WTC11 (cell line): ENCODE data around the gene INS. TPM values are rescaled to one million over a fixed set of nuclear protein-coding genes. Genes with fewer than 3 reads are reported as not detected.

Source experiments
- ATAC-seq: fragments of 200-7000 bp; cut with Tn5 transposase; 2 replicates; pipeline ENCODE4 v1.10.0; 2021; ENCODE audit warnings: mild to moderate bottlenecking, moderate library complexity
- CTCF ChIA-PET: fragments of 300-600 bp; sonication (Branson Sonifier 250); formaldehyde crosslinking; loops from one replicate; lab custom pipeline; 2021; ENCODE audit warnings: antibody characterized with exemption; lab: Charles Lee
- POLR2A ChIA-PET: fragments of 350-600 bp; sonication (Branson Sonifier 250); formaldehyde crosslinking; loops from one replicate; lab custom pipeline; 2021; ENCODE audit warnings: antibody characterized with exemption; lab: Charles Lee
- DNase-seq: peaks from one replicate; pipeline ENCODE4 v3.0.0; 2021; ENCODE audit warnings: low spot score
- H3K27ac Mint-ChIP-seq: 2 replicates; pipeline ENCODE4 v1.8.0; 2021; ENCODE audit warnings: mixed read lengths
- H3K27me3 Mint-ChIP-seq: 2 replicates; pipeline ENCODE4 v1.8.0; 2021; ENCODE audit warnings: low read depth, mild to moderate bottlenecking, moderate library complexity, mixed read lengths
- H3K36me3 Mint-ChIP-seq: 2 replicates; pipeline ENCODE4 v1.8.0; 2021; ENCODE audit warnings: mixed read lengths
- H3K4me1 Mint-ChIP-seq: 2 replicates; pipeline ENCODE4 v1.8.0; 2022; ENCODE audit warnings: mixed read lengths
- H3K4me3 Mint-ChIP-seq: 2 replicates; pipeline ENCODE4 v1.8.0; 2021; ENCODE audit warnings: mild to moderate bottlenecking, moderate library complexity, mixed read lengths
- H3K9me3 Mint-ChIP-seq: 2 replicates; pipeline ENCODE4 v1.8.0; 2021; ENCODE audit warnings: mixed read lengths
- CBFB ChIP-seq: sonication (generic); formaldehyde crosslinking; IDR thresholded peaks from 2 replicates; pipeline ENCODE4 v1.8.1; 2022; ENCODE audit warnings: mild to moderate bottlenecking, low read depth, missing genetic modification reagents
- CREB1 ChIP-seq: sonication (generic); formaldehyde crosslinking; IDR thresholded peaks from 2 replicates; pipeline ENCODE4 v1.8.0; 2023; ENCODE audit warnings: mild to moderate bottlenecking, missing genetic modification reagents
- CREM ChIP-seq: sonication (generic); formaldehyde crosslinking; IDR thresholded peaks from 2 replicates; pipeline ENCODE4 v1.8.1; 2022; ENCODE audit warnings: mild to moderate bottlenecking, missing genetic modification reagents, moderate library complexity
- GRHL2 ChIP-seq: fragments of 250-450 bp; sonication (Bioruptor Pico); IDR thresholded peaks from 2 replicates; pipeline ENCODE4 v1.8.0; 2022; ENCODE audit warnings: mild to moderate bottlenecking, moderate library complexity; ENCODE audit not compliant: insufficient replicate concordance, severe bottlenecking
- MXD4 ChIP-seq: fragments of 250-450 bp; sonication (Bioruptor Pico); IDR thresholded peaks from 2 replicates; pipeline ENCODE4 v1.8.0; 2021; ENCODE audit warnings: mild to moderate bottlenecking, moderate library complexity, borderline replicate concordance
- NR2C2 ChIP-seq: sonication (generic); formaldehyde crosslinking; IDR thresholded peaks from 2 replicates; pipeline ENCODE4 v1.8.0; 2022; ENCODE audit warnings: mild to moderate bottlenecking, missing genetic modification reagents
- OVOL2 ChIP-seq: fragments of 250-450 bp; sonication (Bioruptor Pico); IDR thresholded peaks from 2 replicates; pipeline ENCODE4 v1.9.0; 2021; ENCODE audit warnings: mild to moderate bottlenecking, borderline replicate concordance
- RORB ChIP-seq: fragments of 250-450 bp; sonication (Bioruptor Pico); IDR thresholded peaks from 2 replicates; pipeline ENCODE4 v1.9.0; 2021; ENCODE audit warnings: mild to moderate bottlenecking
- ZNF121 ChIP-seq: sonication (generic); formaldehyde crosslinking; IDR thresholded peaks from 2 replicates; pipeline ENCODE4 v1.8.0; 2023; ENCODE audit warnings: missing genetic modification reagents
- ZNF138 ChIP-seq: sonication (generic); formaldehyde crosslinking; conservative IDR thresholded peaks from 2 replicates; pipeline ENCODE4 v1.8.1; 2022; ENCODE audit warnings: mild to moderate bottlenecking, moderate library complexity, missing genetic modification reagents
- ZNF219 ChIP-seq: sonication (generic); formaldehyde crosslinking; IDR thresholded peaks from 2 replicates; pipeline ENCODE4 v1.8.0; 2023; ENCODE audit warnings: missing genetic modification reagents, mild to moderate bottlenecking, borderline replicate concordance
- ZNF416 ChIP-seq: fragments of 250-450 bp; sonication (Bioruptor Pico); IDR thresholded peaks from 2 replicates; pipeline ENCODE4 v1.9.0; 2021; ENCODE audit warnings: mild to moderate bottlenecking, inconsistent platforms
- total RNA-seq: library from RNA; stranded (reverse); gene quantifications from 3 replicates; pipeline ENCODE4 v1.2.3, GENCODE V29; 2021
- TF ChIP-seq, protein P1 (sequence below): sonication (generic); formaldehyde crosslinking; conservative IDR thresholded peaks from 2 replicates; pipeline ENCODE4 v1.8.1; 2023; ENCODE audit warnings: mild to moderate bottlenecking, low read depth, missing genetic modification reagents, moderate library complexity
- TF ChIP-seq, protein P2 (sequence below): sonication (generic); formaldehyde crosslinking; IDR thresholded peaks from 2 replicates; pipeline ENCODE4 v1.8.1; 2023; ENCODE audit warnings: mild to moderate bottlenecking, missing genetic modification reagents, borderline replicate concordance
- TF ChIP-seq, protein P3 (sequence below): fragments of 250-450 bp; sonication (Bioruptor Pico); IDR thresholded peaks from 2 replicates; pipeline ENCODE4 v1.9.0; 2021; ENCODE audit warnings: mild to moderate bottlenecking

INS gene
- total RNA-seq, 1 experiment from 2014 or later: not detected

DNA sequence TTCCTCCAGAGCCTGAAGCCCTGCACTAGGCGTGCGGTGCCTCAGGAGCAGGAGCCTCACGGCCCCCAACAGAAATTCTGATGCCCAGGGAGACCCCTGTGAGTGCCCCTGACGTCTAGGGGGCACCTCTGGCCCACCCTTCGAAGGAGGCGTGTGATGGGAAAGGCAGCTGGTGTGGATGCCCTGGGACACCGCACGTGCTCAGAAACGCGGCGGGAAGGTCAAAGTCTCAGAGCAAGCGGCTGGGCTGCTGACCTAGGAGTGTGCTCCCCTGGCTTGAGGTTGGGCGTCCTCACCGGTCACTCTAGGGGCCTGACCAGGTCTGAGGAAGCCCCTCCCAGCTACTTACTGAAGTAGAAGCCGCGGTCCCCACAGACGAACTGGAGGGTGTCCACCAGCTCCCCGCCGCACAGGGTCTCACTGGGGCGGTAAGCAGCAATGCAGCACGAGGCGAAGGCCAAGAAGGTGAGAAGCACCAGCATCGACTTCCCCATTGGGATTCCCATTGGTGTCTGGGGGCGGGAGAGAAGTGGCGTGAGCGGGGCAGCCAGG lies 25.9 kb downstream of the INS start:
- DNase-seq (no peak), ATAC-seq (no peak)
- H3K4me3 Mint-ChIP-seq: no peak overlapping the region
- no peak for TF ChIP-seq CBFB (CRISPR knock-in tag)
- no peak for TF ChIP-seq CREB1 (CRISPR knock-in tag)
- no peak for TF ChIP-seq CREM (CRISPR knock-in tag)
- no peak for TF ChIP-seq ZNF219
- no peak for TF ChIP-seq ZNF416 (CRISPR knock-in tag)
- TF ChIP-seq, protein P1, sequence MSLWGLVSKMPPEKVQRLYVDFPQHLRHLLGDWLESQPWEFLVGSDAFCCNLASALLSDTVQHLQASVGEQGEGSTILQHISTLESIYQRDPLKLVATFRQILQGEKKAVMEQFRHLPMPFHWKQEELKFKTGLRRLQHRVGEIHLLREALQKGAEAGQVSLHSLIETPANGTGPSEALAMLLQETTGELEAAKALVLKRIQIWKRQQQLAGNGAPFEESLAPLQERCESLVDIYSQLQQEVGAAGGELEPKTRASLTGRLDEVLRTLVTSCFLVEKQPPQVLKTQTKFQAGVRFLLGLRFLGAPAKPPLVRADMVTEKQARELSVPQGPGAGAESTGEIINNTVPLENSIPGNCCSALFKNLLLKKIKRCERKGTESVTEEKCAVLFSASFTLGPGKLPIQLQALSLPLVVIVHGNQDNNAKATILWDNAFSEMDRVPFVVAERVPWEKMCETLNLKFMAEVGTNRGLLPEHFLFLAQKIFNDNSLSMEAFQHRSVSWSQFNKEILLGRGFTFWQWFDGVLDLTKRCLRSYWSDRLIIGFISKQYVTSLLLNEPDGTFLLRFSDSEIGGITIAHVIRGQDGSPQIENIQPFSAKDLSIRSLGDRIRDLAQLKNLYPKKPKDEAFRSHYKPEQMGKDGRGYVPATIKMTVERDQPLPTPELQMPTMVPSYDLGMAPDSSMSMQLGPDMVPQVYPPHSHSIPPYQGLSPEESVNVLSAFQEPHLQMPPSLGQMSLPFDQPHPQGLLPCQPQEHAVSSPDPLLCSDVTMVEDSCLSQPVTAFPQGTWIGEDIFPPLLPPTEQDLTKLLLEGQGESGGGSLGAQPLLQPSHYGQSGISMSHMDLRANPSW (CRISPR knock-in tag): no peak
- TF ChIP-seq RORB: no peak
- no peak for TF ChIP-seq ZNF121 (CRISPR knock-in tag)
- no peak for TF ChIP-seq NR2C2 (CRISPR knock-in tag)
- no peak for TF ChIP-seq MXD4 (CRISPR knock-in tag)
- TF ChIP-seq, protein P2, sequence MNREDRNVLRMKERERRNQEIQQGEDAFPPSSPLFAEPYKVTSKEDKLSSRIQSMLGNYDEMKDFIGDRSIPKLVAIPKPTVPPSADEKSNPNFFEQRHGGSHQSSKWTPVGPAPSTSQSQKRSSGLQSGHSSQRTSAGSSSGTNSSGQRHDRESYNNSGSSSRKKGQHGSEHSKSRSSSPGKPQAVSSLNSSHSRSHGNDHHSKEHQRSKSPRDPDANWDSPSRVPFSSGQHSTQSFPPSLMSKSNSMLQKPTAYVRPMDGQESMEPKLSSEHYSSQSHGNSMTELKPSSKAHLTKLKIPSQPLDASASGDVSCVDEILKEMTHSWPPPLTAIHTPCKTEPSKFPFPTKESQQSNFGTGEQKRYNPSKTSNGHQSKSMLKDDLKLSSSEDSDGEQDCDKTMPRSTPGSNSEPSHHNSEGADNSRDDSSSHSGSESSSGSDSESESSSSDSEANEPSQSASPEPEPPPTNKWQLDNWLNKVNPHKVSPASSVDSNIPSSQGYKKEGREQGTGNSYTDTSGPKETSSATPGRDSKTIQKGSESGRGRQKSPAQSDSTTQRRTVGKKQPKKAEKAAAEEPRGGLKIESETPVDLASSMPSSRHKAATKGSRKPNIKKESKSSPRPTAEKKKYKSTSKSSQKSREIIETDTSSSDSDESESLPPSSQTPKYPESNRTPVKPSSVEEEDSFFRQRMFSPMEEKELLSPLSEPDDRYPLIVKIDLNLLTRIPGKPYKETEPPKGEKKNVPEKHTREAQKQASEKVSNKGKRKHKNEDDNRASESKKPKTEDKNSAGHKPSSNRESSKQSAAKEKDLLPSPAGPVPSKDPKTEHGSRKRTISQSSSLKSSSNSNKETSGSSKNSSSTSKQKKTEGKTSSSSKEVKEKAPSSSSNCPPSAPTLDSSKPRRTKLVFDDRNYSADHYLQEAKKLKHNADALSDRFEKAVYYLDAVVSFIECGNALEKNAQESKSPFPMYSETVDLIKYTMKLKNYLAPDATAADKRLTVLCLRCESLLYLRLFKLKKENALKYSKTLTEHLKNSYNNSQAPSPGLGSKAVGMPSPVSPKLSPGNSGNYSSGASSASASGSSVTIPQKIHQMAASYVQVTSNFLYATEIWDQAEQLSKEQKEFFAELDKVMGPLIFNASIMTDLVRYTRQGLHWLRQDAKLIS (CRISPR knock-in tag): no peak
- H3K4me1 Mint-ChIP-seq: peaks cover 7% of the 10 kb centered on the region
- no peaks in the 10 kb centered on the region for H3K36me3 Mint-ChIP-seq
- ChIA-PET CTCF (interaction anchor here (9.5 kb wide), 1 partner anchor 16 kb away, joined by 101 read pairs; no protein-coding TSS in a partner anchor), POLR2A (no interaction called here)
- peaks cover 73% of the 10 kb centered on the region for H3K27me3 Mint-ChIP-seq
- H3K9me3 Mint-ChIP-seq: peaks cover 5% of the 10 kb centered on the region; the same call in 1 of the 2 replicates
- H3K27ac Mint-ChIP-seq: no peak overlapping the region

DNA sequence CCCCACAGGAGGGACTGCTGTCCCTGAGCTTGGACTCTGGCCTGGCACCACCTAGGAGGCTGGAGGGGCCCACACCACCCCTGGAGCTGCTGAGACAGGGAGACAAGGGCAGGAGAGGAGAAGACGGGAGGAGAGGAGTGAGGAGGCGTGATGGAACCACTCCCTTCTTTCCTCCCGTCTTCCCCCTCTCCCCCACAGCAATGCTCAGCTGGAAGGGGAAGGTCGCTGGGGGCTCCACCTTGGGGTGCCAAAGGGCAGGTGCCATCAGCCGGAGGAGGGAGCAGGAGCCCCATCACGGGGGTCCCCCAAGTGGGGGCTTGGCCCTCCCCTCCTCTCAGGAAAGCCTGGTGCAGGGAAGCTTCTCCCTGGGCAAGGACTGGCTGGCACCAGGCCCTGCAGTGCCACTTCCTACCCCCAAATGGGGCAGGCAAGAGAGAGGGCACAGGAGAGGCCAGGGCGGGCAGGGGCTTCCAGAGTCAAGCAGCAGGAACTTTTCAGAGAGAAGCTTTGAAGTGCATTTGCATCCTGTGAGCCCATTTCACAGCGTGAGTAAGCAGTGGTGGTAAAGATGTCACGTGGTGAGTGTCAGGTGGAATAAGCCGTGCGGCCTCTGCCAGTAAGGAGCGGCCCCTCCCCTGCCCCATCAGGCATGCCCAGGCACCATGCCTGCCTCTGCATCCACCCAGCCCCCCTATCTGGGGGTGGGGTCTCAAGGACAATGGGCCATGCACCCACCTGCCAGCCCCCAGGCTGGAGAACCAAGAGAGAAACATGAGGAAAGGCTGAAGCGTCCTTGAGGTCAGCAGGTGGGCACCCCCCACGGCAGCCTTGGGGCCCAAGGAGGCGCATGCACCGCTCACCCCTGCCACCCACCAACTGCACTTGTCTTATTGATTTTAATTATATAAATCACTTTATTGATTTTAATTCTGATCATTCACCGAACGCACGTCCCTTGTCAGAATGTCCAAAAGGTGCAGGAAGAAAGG lies 26.7 kb downstream of the INS start:
- H3K4me1 Mint-ChIP-seq: peaks cover 7% of the 10 kb centered on the region
- ChIA-PET CTCF (interaction anchor here (1.0 to 9.5 kb wide), 5 partner anchors 17 to 482 kb away, joined by 3 to 101 read pairs (median 5); no protein-coding TSS in a partner anchor), POLR2A (no interaction called here)
- no peak overlapping the region for H3K4me3 Mint-ChIP-seq
- H3K9me3 Mint-ChIP-seq: peaks cover 5% of the 10 kb centered on the region; the same call in 1 of the 2 replicates
- no peak overlapping the region for H3K27ac Mint-ChIP-seq
- ATAC-seq (no peak), DNase-seq (no peak)
- H3K27me3 Mint-ChIP-seq: peaks cover 70% of the 10 kb centered on the region
- TF ChIP-seq OVOL2 (CRISPR knock-in tag) (no peak), ZNF138 (CRISPR knock-in tag) (no peak), GRHL2 (CRISPR knock-in tag) (no peak), ZNF219 (no peak)
- TF ChIP-seq, protein P3, sequence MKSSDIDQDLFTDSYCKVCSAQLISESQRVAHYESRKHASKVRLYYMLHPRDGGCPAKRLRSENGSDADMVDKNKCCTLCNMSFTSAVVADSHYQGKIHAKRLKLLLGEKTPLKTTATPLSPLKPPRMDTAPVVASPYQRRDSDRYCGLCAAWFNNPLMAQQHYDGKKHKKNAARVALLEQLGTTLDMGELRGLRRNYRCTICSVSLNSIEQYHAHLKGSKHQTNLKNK: no peak
- no peaks in the 10 kb centered on the region for H3K36me3 Mint-ChIP-seq
